H1 (cell line): ENCODE results near the gene GRAMD1B. TPM values are rescaled to one million over a fixed set of nuclear protein-coding genes. Genes with fewer than 3 reads are reported as not detected.

Experiments used
- CTCF ChIA-PET: fragments of 300-600 bp; sonication (Branson Sonifier 250); formaldehyde crosslinking; loops from one replicate; lab custom pipeline; 2021; ENCODE audit not compliant: partially characterized antibody; lab: Charles Lee
- POLR2A ChIA-PET: fragments of 300-600 bp; sonication (Branson Sonifier 250); formaldehyde crosslinking; loops from one replicate; lab custom pipeline; 2021; ENCODE audit warnings: inconsistent platforms; ENCODE audit not compliant: partially characterized antibody; lab: Charles Lee
- DNase-seq, 2 experiments: peaks; one replicate each; pipeline versions ENCODE4 v3.0.0 to v3.0.0-alpha.2; 2010 to 2022; ENCODE audit warnings: low spot score in 2 of 2, low read depth in 1 of 2, mixed read lengths in 1 of 2
- FAIRE-seq: peaks from 2 replicates; lab custom pipeline; 2011; peaks lifted over from hg19 to GRCh38; lab: Jason Lieb, UNC
- H2AFZ ChIP-seq: 2 replicates; pipeline ENCODE4 v1.8.1; 2012; ENCODE audit warnings: low read length, inconsistent platforms
- H2AK5ac ChIP-seq: 2 replicates; pipeline ENCODE4 v1.6.1; 2013; ENCODE audit warnings: low read depth, low read length
- H2BK120ac ChIP-seq: replicated peaks from 2 replicates; pipeline ENCODE3; 2013; ENCODE audit warnings: low read depth, low read length, inconsistent platforms
- H2BK12ac ChIP-seq: 2 replicates; pipeline ENCODE4 v1.6.1; 2013; ENCODE audit warnings: low read depth, low read length
- H2BK15ac ChIP-seq: 2 replicates; pipeline ENCODE4 v1.6.1; 2013; ENCODE audit warnings: low read length
- H2BK20ac ChIP-seq: 2 replicates; pipeline ENCODE4 v1.6.1; 2013; ENCODE audit warnings: low read length
- H2BK5ac ChIP-seq: 2 replicates; pipeline ENCODE4 v1.6.1; 2013; ENCODE audit warnings: low read depth, low read length
- H3K14ac ChIP-seq: 2 replicates; pipeline ENCODE4 v1.6.1; 2013; ENCODE audit warnings: inconsistent platforms; ENCODE audit not compliant: insufficient read length
- H3K18ac ChIP-seq: 2 replicates; pipeline ENCODE4 v1.6.1; 2013; ENCODE audit warnings: low read length; ENCODE audit errors: extremely low read depth
- H3K23ac ChIP-seq: 2 replicates; pipeline ENCODE4 v1.6.1; 2013; ENCODE audit warnings: inconsistent platforms; ENCODE audit not compliant: insufficient read length
- H3K23me2 ChIP-seq: 2 replicates; pipeline ENCODE4 v1.6.1; 2013; ENCODE audit warnings: low read depth, low read length
- H3K27ac ChIP-seq: 2 replicates; pipeline ENCODE4 v1.6.1; 2011; ENCODE audit warnings: low read depth, low read length, inconsistent platforms
- H3K27me3 ChIP-seq, 4 experiments: replicated peaks in 1 of 4; 1 replicate in 1 of 4; 2 replicates in 3 of 4; pipeline versions ENCODE4 v1.6.1 to v1.8.1; 2011 to 2013; ENCODE audit warnings: low read length in 3 of 4, mild to moderate bottlenecking in 3 of 4, inconsistent platforms in 2 of 4, mixed read lengths in 2 of 4, moderate library complexity in 1 of 4; ENCODE audit not compliant: control insufficient read depth in 3 of 4, insufficient read depth in 3 of 4; ENCODE audit errors: extremely low read depth in 1 of 4
- H3K36me3 ChIP-seq, 4 experiments: 2 replicates each; pipeline versions ENCODE4 v1.6.1 to v1.8.1; 2011 to 2013; ENCODE audit warnings: mild to moderate bottlenecking in 4 of 4, low read length in 3 of 4, moderate library complexity in 2 of 4, control low read depth in 1 of 4, inconsistent platforms in 1 of 4; ENCODE audit not compliant: insufficient read depth in 4 of 4, control insufficient read depth in 2 of 4
- H3K4ac ChIP-seq: replicated peaks from 2 replicates; pipeline ENCODE3; 2013; ENCODE audit warnings: low read length, low read depth, mixed read lengths, inconsistent platforms; ENCODE audit not compliant: insufficient read length
- H3K4me1 ChIP-seq, 4 experiments: replicated peaks in 1 of 4; 1 replicate in 1 of 4; 2 replicates in 3 of 4; pipeline versions ENCODE4 v1.6.1 to v1.8.1; 2011 to 2013; ENCODE audit warnings: low read length in 3 of 4, inconsistent platforms in 2 of 4, mixed read lengths in 1 of 4; ENCODE audit not compliant: insufficient read depth in 4 of 4, control insufficient read depth in 3 of 4
- H3K4me2 ChIP-seq, 2 experiments: 2 replicates each; pipeline versions ENCODE4 v1.6.1 to v1.8.1; 2011 to 2013; ENCODE audit warnings: low read depth in 2 of 2, low read length in 2 of 2, control low read depth in 1 of 2, inconsistent platforms in 1 of 2, mild to moderate bottlenecking in 1 of 2; ENCODE audit not compliant: insufficient read depth in 1 of 2
- H3K4me3 ChIP-seq, 4 experiments: fragments of 200-600, 300-600 bp in 1 of 4; sonication (generic), shearing (Covaris generic), sonication (Bioruptor Twin) in 1 of 4; 2 replicates each; pipeline versions ENCODE4 v1.5.1 to v1.8.1; 2011 to 2016; ENCODE audit warnings: low read length in 4 of 4, low read depth in 3 of 4, control low read depth in 2 of 4, inconsistent platforms in 2 of 4, mild to moderate bottlenecking in 2 of 4, mixed read lengths in 1 of 4, moderate library complexity in 1 of 4; ENCODE audit not compliant: insufficient read depth in 2 of 4; ENCODE audit errors: extremely low read depth in 1 of 4
- H3K56ac ChIP-seq: replicated peaks from 2 replicates; pipeline ENCODE3; 2013; ENCODE audit warnings: low read depth, mild to moderate bottlenecking, mixed read lengths, low read length, inconsistent platforms; ENCODE audit not compliant: insufficient read length
- H3K79me1 ChIP-seq: 2 replicates; pipeline ENCODE4 v1.6.1; 2013; ENCODE audit warnings: low read depth, low read length, control low read depth
- H3K79me2 ChIP-seq, 2 experiments: 2 replicates each; pipeline versions ENCODE4 v1.6.1 to v1.8.1; 2012 to 2013; ENCODE audit warnings: low read length in 2 of 2, mild to moderate bottlenecking in 2 of 2, inconsistent platforms in 1 of 2; ENCODE audit not compliant: insufficient read depth in 2 of 2, control insufficient read depth in 1 of 2
- H3K9ac ChIP-seq, 4 experiments: replicated peaks in 1 of 4; 1 replicate in 1 of 4; 2 replicates in 3 of 4; pipeline versions ENCODE4 v1.6.1 to v1.8.1; 2011 to 2013; ENCODE audit warnings: low read depth in 3 of 4, low read length in 3 of 4, control low read depth in 2 of 4, mild to moderate bottlenecking in 2 of 4, moderate library complexity in 2 of 4, inconsistent platforms in 1 of 4; ENCODE audit errors: extremely low read depth in 1 of 4
- H3K9me3 ChIP-seq, 2 experiments: 2 replicates each; pipeline versions ENCODE4 v1.6.1 to v1.8.1; 2012 to 2013; ENCODE audit warnings: mild to moderate bottlenecking in 2 of 2, moderate library complexity in 2 of 2, control low read depth in 1 of 2, inconsistent platforms in 1 of 2, low read depth in 1 of 2, low read length in 1 of 2, mixed read lengths in 1 of 2; ENCODE audit not compliant: insufficient read depth in 2 of 2
- H4K20me1 ChIP-seq, 2 experiments: replicated peaks in 1 of 2; 2 replicates each; pipeline versions ENCODE3 to v1.8.1; 2011 to 2013; ENCODE audit warnings: inconsistent platforms in 2 of 2, low read length in 2 of 2, mild to moderate bottlenecking in 1 of 2; ENCODE audit not compliant: insufficient read depth in 2 of 2, control insufficient read depth in 1 of 2
- H4K5ac ChIP-seq: 2 replicates; pipeline ENCODE4 v1.6.1; 2013; ENCODE audit warnings: low read length, low read depth, mixed read lengths, inconsistent platforms; ENCODE audit not compliant: insufficient read length
- H4K8ac ChIP-seq: 2 replicates; pipeline ENCODE4 v1.8.0; 2013; ENCODE audit warnings: mild to moderate bottlenecking, moderate library complexity, low read length, inconsistent platforms; ENCODE audit not compliant: insufficient read depth; ENCODE audit errors: extremely low read depth
- H4K91ac ChIP-seq: replicated peaks from 2 replicates; pipeline ENCODE3; 2013; ENCODE audit warnings: low read length, mixed read lengths, inconsistent platforms; ENCODE audit not compliant: insufficient read length
- ATF2 ChIP-seq: IDR thresholded peaks from 2 replicates; pipeline ENCODE4 v1.6.1; 2012; ENCODE audit warnings: low read length, inconsistent platforms
- TEAD4 ChIP-seq: IDR thresholded peaks from 2 replicates; pipeline ENCODE4 v1.6.1; 2012; ENCODE audit warnings: low read depth, low read length, inconsistent platforms, mixed read lengths
- USF2 ChIP-seq: IDR thresholded peaks from 2 replicates; pipeline ENCODE4 v1.6.1; 2011; ENCODE audit warnings: low read length, improper control_type of control experiment
- WGBS, 2 experiments: shearing (Covaris generic) in 1 of 2; methylation state at CpG; one replicate each; pipeline versions ENCODE4 v1.1.6 to v1.1.7; 2013 to 2015; ENCODE audit warnings: low lambda C conversion rate in 2 of 2, mixed read lengths in 2 of 2, inconsistent platforms in 1 of 2, low coverage in 1 of 2, missing lambda C conversion rate in 1 of 2; ENCODE audit not compliant: insufficient replicate concordance in 2 of 2, insufficient coverage in 1 of 2, insufficient read length in 1 of 2; ENCODE audit errors: extremely low coverage in 1 of 2, missing lambda C conversion rate in 1 of 2; 5-methylcytosine and 5-hydroxymethylcytosine counted together
- polyA plus RNA-seq, 7 experiments: library from polyadenylated mRNA; depleted of rRNA in 3 of 7; stranded (reverse) in 5 of 7; unstranded in 2 of 7; fragments of >200 nt in 5 of 7; fragments of 200-250 nt in 2 of 7; gene quantifications; 1 replicate in 5 of 7; 2 replicates in 1 of 7; 4 replicates in 1 of 7; pipeline versions ENCODE4 v1.2.1 to v1.2.3, GENCODE V29; 2011 to 2013; ENCODE audit warnings: missing spikeins in 2 of 7, mixed read lengths in 2 of 7
- total RNA-seq: library from RNA; stranded (reverse); fragmentation: NEBNext Ultra II Directional; extraction: Animal tissue kit (Norgen Biotek cat#: 25700); gene quantifications from 2 replicates; pipeline ENCODE4 v1.2.1, GENCODE V29; 2021

Gene GRAMD1B
- total and polyA plus RNA-seq, 2 of the 8 experiments (the other 6 are each of a cell fraction or from before 2014, with no cell fraction given): 10.1 to 21.2 TPM

- Histone ChIP-seq H3K4me2 (no peak overlapping the region), H3K14ac (no peak overlapping the region), H3K36me3 (no peaks in the 10 kb centered on the region), H4K91ac (no peak overlapping the region), H2AK5ac (no peak overlapping the region), H4K5ac (no peak overlapping the region), H3K27me3 (no peaks in the 10 kb centered on the region), H3K79me1 (peaks cover 5% of the 10 kb centered on the region), H3K9ac (no peak overlapping the region), H3K27ac (no peak overlapping the region), H2BK15ac (no peak overlapping the region), H2BK20ac (no peak overlapping the region), H2AFZ (no peak overlapping the region), H3K4me3 (no peak overlapping the region), H2BK5ac (no peak overlapping the region), H3K4ac (no peak overlapping the region), H3K18ac (no peak overlapping the region), H3K23me2 (no peaks in the 10 kb centered on the region), H3K4me1 (peaks cover 3 to 23% (median 18%) of the 10 kb centered on the region in 4 experiments), H3K23ac (no peak overlapping the region), H3K9me3 (no peaks in the 10 kb centered on the region), H4K20me1 (no peaks in the 10 kb centered on the region), H3K79me2 (no peaks in the 10 kb centered on the region), H4K8ac (no peak overlapping the region), H2BK120ac (no peak overlapping the region), H2BK12ac (no peak overlapping the region), H3K56ac (no peak overlapping the region)
- ChIA-PET CTCF (interaction anchor here (1.0 kb wide), 1 partner anchor 52 kb away, joined by 3 read pairs; no protein-coding TSS in a partner anchor), POLR2A (interaction anchor here (1.2 kb wide), 1 partner anchor 13 kb away, joined by 5 read pairs; no protein-coding TSS in a partner anchor)
- FAIRE-seq: no peak
- 79% methylated on average over 1 of the region's 1 CpG; no CpG with 5 or more reads in 1 of the 2 experiments for WGBS, 2 experiments
- DNase-seq: no peak
- TF ChIP-seq ATF2 (no peak), USF2 (no peak), TEAD4 (no peak)
Observed at GRCh38 chr11:123507043-123507442, 77.0 kb downstream of the GRAMD1B start.
